NCI-H2171 treated with DMSO at 0.1 percent for 48 hours (cell line): ENCODE measurements around the gene TMEM40.
"Not testable (repeated sequence)": the region's sequence is repeated elsewhere in the genome, so short reads cannot be mapped to it uniquely, and the experiment has no call there.

ENCODE experiments used
- DNase-seq: peaks from one replicate; lab custom pipeline; 2025; lab: John Stamatoyannopoulos, UW

The TMEM40 gene

GRCh38 chr3:12750658-12751071 lies 8.4 kb downstream of the TMEM40 start:
- DNase-seq: no peak

GRCh38 chr3:12750223-12750622 lies 8.8 kb downstream of the TMEM40 start:
- peak; percentile 68 for DNase-seq

GRCh38 chr3:12748477-12748876 lies 10.6 kb downstream of the TMEM40 start:
- DNase-seq: no peak

GRCh38 chr3:12746419-12746818 lies 12.6 kb downstream of the TMEM40 start:
- no peak for DNase-seq

GRCh38 chr3:12744326-12744725 lies 14.7 kb downstream of the TMEM40 start:
- no peak for DNase-seq

GRCh38 chr3:12743583-12743982 lies 15.5 kb downstream of the TMEM40 start:
- no peak for DNase-seq

GRCh38 chr3:12742330-12743107 lies 16.5 kb downstream of the TMEM40 start:
- DNase-seq: no peak

- no peak for DNase-seq
These were observed 17.9 kb downstream of the TMEM40 start for GRCh38 chr3:12741209-12741608.

- DNase-seq: no peak
These were observed 21.2 kb downstream of the TMEM40 start for GRCh38 chr3:12737833-12738232.

- no peak for DNase-seq
These were observed 21.7 kb downstream of the TMEM40 start for GRCh38 chr3:12737319-12737718.

- DNase-seq: no peak
These were observed 24.1 kb downstream of the TMEM40 start for GRCh38 chr3:12734960-12735359.

GRCh38 chr3:12733566-12733965 lies 25.5 kb downstream of the TMEM40 start:
- DNase-seq: no peak

- no peak for DNase-seq
These were observed 28.4 kb downstream of the TMEM40 start for GRCh38 chr3:12730506-12731242.

GRCh38 chr3:12729051-12729651 lies 29.9 kb downstream of the TMEM40 start:
- peak; percentile 7 for DNase-seq

GRCh38 chr3:12727937-12728336 lies 31.1 kb downstream of the TMEM40 start:
- no peak for DNase-seq

- no peak for DNase-seq
These were observed 31.6 kb downstream of the TMEM40 start for GRCh38 chr3:12727481-12727880.

- DNase-seq: no peak
These were observed 33.6 kb downstream of the TMEM40 start for GRCh38 chr3:12725436-12725835.

GRCh38 chr3:12724794-12725193 lies 34.3 kb downstream of the TMEM40 start:
- no peak for DNase-seq

- DNase-seq: not testable (repeated sequence)
These were observed 35.7 kb downstream of the TMEM40 start for GRCh38 chr3:12723362-12723761.

- no peak for DNase-seq
These were observed 36.8 kb downstream of the TMEM40 start for GRCh38 chr3:12722226-12722625.

- DNase-seq: peak; percentile 57
These were observed 38.8 kb downstream of the TMEM40 start for GRCh38 chr3:12719984-12720898.

- DNase-seq: no peak
These were observed 39.5 kb downstream of the TMEM40 start for GRCh38 chr3:12719541-12719940.
